ENCODE measurements around the gene ACY1. TPM values are rescaled to one million over a fixed set of nuclear protein-coding genes. Genes with fewer than 3 reads are reported as not detected.
A peak's percentile ranks its signal among the peaks of the same experiment; 100 is the strongest.

ACY1 gene
- total and polyA plus RNA-seq, 10 of the 15 experiments (the other 5 are each of a cell fraction or from before 2014, with no cell fraction given): 18.5 to 42.2 (median 27.8) TPM

DNA sequence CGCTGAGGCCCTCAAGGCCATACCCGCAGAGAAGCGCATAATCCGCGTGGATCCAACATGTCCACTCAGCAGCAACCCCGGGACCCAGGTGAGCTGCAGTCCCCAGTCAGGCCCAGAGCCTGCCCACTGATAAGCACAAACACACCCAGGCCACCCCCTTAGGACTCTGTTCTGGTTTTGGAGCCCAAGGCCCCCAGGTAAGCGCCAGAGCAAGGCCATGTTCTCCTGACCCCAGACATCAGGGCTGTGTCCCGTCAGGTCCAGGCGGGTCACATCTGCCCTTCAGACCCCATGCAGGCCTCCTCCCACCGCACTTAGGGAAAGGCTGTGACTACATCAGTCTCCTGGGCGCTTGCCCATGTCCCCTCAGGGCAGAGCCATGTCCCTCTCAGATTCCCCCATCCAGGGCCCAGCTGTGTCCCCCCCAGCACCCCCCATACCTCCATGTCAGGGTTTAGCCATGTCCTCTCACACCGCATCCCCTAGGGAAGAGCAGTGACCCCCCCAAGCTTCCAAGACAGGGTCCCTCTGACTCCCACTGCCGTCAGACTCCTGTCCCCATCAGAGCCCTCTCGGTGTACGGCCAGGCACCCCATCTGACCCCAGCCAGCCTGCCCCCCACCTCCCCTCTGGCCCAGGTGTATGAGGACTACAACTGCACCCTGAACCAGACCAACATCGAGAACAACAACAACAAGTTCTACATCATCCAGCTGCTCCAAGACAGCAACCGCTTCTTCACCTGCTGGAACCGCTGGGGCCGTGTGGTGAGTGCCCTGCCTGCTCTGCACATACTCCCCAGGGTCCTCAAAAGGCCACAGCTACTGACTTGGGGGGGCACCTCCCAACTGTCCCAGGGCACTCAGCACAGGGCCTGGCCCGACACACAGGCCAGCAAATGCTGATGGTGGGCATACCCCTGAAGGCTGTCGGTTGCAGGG lies 39.6 kb upstream of the ACY1 start:
- Histone ChIP-seq H3K4me3 (peak overlapping the region; percentile 79), H3K9ac (ENCODE audit: control insufficient read depth, insufficient read depth, low read length) (peak overlapping the region; percentile 100; the same call in 1 of the 2 replicates), H3K4me1 (ENCODE audit: control insufficient read depth, insufficient read depth, low read length) (peaks cover 11% of the 10 kb centered on the region), H4K20me1 (ENCODE audit: control insufficient read depth, insufficient read depth) (no peaks in the 10 kb centered on the region), H3K4me2 (ENCODE audit: control insufficient read depth, insufficient read depth) (peak overlapping the region; percentile 100), H3K36me3 (ENCODE audit: control insufficient read depth in 2 of 2, insufficient read depth in 2 of 2, low read length in 1 of 2) (peaks cover 0 to 4% of the 10 kb centered on the region in 2 experiments; a peak in 2 of 4 replicates), H2AFZ (ENCODE audit: control insufficient read depth, low read depth, low read length) (no peak overlapping the region), H3K27me3 (replicated peaks in 1 of 2; ENCODE audit: control insufficient read depth in 2 of 2, insufficient read depth in 2 of 2, low read length in 1 of 2) (no peaks in the 10 kb centered on the region), H3K9me3 (replicated peaks; ENCODE audit: control insufficient read depth, insufficient read depth, low read length) (no peaks in the 10 kb centered on the region), H3K79me2 (ENCODE audit: control insufficient read depth, insufficient read depth, low read length) (peaks cover 32% of the 10 kb centered on the region), H3K27ac (ENCODE audit: control insufficient read depth, insufficient read depth) (peak overlapping the region; percentile 98; the same call in 1 of the 2 replicates)
- RAD21 ChIA-PET (ENCODE audit: unreplicated experiment): interaction anchor here (0.6 to 4.2 kb wide), 10 partner anchors 25 to 211 kb away, joined by 3 to 34 read pairs (median 6); partner anchors contain the start of genes ABHD14B, ACY1, DUSP7 and POC1A
- 94% methylated on average over 21 of the region's 21 CpGs for WGBS (ENCODE audit: insufficient coverage, insufficient replicate concordance, low lambda C conversion rate, missing lambda C conversion rate)
- POLR2A ChIA-PET: interaction anchor here (2.7 to 3.0 kb wide), 3 partner anchors 30 to 51 kb away, joined by 10 to 24 read pairs (median 14); partner anchors contain the start of genes ABHD14A, ABHD14B, ACY1 and RPL29
- intact Hi-C loops (cut with micrococcal nuclease; ENCODE audit: unreplicated experiment) (loop anchor here (2.0 kb wide), 1 partner anchor 53 kb away; no protein-coding TSS in a partner anchor), in situ Hi-C loops (cut with MboI) (no loop called here)
- SMC1A ChIA-PET (ENCODE audit: uncharacterized antibody, unreplicated experiment): interaction anchor here (1.2 to 2.6 kb wide), 5 partner anchors 30 to 178 kb away, joined by 5 to 33 read pairs (median 8); partner anchors contain the start of genes ABHD14A, ABHD14B and ACY1
- CTCF ChIA-PET: interaction anchor here (0.7 to 4.8 kb wide), 14 partner anchors 8 to 201 kb away, joined by 3 to 79 read pairs (median 6); partner anchors contain the start of genes ABHD14A, ABHD14B, ACY1 and RPL29
- ATAC-seq: no peak
- TF ChIP-seq SPI1 (IDR thresholded peaks at IDR 0.05; ENCODE audit: borderline replicate concordance, insufficient read depth, low read depth, low read length): no peak
- TF ChIP-seq, protein P1, sequence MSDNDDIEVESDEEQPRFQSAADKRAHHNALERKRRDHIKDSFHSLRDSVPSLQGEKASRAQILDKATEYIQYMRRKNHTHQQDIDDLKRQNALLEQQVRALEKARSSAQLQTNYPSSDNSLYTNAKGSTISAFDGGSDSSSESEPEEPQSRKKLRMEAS (IDR thresholded peaks at IDR 0.05; ENCODE audit: low read depth, low read length): no peak
- no peak for TF ChIP-seq IKZF1 (conservative IDR thresholded peaks at IDR 0.05)
- TF ChIP-seq SUPT20H (IDR thresholded peaks at IDR 0.05; ENCODE audit: borderline replicate concordance, control insufficient read depth, low read depth, low read length): no peak
- TF ChIP-seq SP1 (IDR thresholded peaks at IDR 0.05; ENCODE audit: low read depth, low read length): no peak
- no peak for TF ChIP-seq HCFC1 (IDR thresholded peaks at IDR 0.05; ENCODE audit: low read length)
- TF ChIP-seq, protein P2, sequence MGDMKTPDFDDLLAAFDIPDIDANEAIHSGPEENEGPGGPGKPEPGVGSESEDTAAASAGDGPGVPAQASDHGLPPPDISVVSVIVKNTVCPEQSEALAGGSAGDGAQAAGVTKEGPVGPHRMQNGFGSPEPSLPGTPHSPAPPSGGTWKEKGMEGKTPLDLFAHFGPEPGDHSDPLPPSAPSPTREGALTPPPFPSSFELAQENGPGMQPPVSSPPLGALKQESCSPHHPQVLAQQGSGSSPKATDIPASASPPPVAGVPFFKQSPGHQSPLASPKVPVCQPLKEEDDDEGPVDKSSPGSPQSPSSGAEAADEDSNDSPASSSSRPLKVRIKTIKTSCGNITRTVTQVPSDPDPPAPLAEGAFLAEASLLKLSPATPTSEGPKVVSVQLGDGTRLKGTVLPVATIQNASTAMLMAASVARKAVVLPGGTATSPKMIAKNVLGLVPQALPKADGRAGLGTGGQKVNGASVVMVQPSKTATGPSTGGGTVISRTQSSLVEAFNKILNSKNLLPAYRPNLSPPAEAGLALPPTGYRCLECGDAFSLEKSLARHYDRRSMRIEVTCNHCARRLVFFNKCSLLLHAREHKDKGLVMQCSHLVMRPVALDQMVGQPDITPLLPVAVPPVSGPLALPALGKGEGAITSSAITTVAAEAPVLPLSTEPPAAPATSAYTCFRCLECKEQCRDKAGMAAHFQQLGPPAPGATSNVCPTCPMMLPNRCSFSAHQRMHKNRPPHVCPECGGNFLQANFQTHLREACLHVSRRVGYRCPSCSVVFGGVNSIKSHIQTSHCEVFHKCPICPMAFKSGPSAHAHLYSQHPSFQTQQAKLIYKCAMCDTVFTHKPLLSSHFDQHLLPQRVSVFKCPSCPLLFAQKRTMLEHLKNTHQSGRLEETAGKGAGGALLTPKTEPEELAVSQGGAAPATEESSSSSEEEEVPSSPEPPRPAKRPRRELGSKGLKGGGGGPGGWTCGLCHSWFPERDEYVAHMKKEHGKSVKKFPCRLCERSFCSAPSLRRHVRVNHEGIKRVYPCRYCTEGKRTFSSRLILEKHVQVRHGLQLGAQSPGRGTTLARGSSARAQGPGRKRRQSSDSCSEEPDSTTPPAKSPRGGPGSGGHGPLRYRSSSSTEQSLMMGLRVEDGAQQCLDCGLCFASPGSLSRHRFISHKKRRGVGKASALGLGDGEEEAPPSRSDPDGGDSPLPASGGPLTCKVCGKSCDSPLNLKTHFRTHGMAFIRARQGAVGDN (IDR thresholded peaks at IDR 0.05): no peak
- TF ChIP-seq MYC (IDR thresholded peaks at IDR 0.05; ENCODE audit: insufficient read depth, insufficient read length, insufficient replicate concordance, low read length, severe bottlenecking): no peak
- TF ChIP-seq, protein P3, sequence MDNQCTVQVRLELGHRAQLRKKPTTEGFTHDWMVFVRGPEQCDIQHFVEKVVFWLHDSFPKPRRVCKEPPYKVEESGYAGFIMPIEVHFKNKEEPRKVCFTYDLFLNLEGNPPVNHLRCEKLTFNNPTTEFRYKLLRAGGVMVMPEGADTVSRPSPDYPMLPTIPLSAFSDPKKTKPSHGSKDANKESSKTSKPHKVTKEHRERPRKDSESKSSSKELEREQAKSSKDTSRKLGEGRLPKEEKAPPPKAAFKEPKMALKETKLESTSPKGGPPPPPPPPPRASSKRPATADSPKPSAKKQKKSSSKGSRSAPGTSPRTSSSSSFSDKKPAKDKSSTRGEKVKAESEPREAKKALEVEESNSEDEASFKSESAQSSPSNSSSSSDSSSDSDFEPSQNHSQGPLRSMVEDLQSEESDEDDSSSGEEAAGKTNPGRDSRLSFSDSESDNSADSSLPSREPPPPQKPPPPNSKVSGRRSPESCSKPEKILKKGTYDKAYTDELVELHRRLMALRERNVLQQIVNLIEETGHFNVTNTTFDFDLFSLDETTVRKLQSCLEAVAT (IDR thresholded peaks at IDR 0.05): no peak
- no peak for TF ChIP-seq ESRRA (IDR thresholded peaks at IDR 0.05; ENCODE audit: low read length)
- no peak for TF ChIP-seq MYB (IDR thresholded peaks at IDR 0.05; ENCODE audit: borderline replicate concordance, low read depth, low read length)
- BruUV-seq (replicated peaks): no TSS peak
- FAIRE-seq: no peak
- no peak for DNase-seq (ENCODE audit: low read depth, low spot score)

All from GM12878 (cell line).